ENCODE data around the gene PRR7. TPM values are rescaled to one million over a fixed set of nuclear protein-coding genes. Genes with fewer than 3 reads are reported as not detected.

The PRR7 gene
- total RNA-seq, 1 donor from 2014 or later = 1.7 TPM

GRCh38 chr5:177465044-177465443, 18.4 kb downstream of the PRR7 start:
- Histone ChIP-seq H3K27ac (no peak overlapping the region), H3K9me3 (no peaks in the 10 kb centered on the region), H3K4me1 (peaks cover 11% of the 10 kb centered on the region), H3K4me3 (no peak overlapping the region), H3K36me3 (peaks cover 34% of the 10 kb centered on the region), H3K27me3 (ENCODE audit: low read depth) (no peaks in the 10 kb centered on the region)
- intact Hi-C loops (cut with DNase I) = no loop called here
- DNase-seq = no peak
- no peak for ATAC-seq
- no peak for TF ChIP-seq CTCF (IDR thresholded peaks at IDR 0.05)

GRCh38 chr5:177466861-177467260, 20.2 kb downstream of the PRR7 start:
- Histone ChIP-seq H3K4me1 (peaks cover 13% of the 10 kb centered on the region), H3K9me3 (no peaks in the 10 kb centered on the region), H3K4me3 (no peak overlapping the region), H3K36me3 (peaks cover 29% of the 10 kb centered on the region), H3K27ac (no peak overlapping the region), H3K27me3 (ENCODE audit: low read depth) (peaks cover 1% of the 10 kb centered on the region)
- ATAC-seq = no peak
- intact Hi-C loops (cut with DNase I) = no loop called here
- DNase-seq = no peak
- TF ChIP-seq CTCF (IDR thresholded peaks at IDR 0.05) = no peak

- Histone ChIP-seq H3K27ac (no peak overlapping the region), H3K4me1 (peaks cover 13% of the 10 kb centered on the region), H3K27me3 (ENCODE audit: low read depth) (peaks cover 7% of the 10 kb centered on the region), H3K4me3 (no peak overlapping the region), H3K36me3 (peaks cover 29% of the 10 kb centered on the region), H3K9me3 (no peaks in the 10 kb centered on the region)
- intact Hi-C loops (cut with DNase I) = no loop called here
- ATAC-seq (no peak), DNase-seq (no peak)
- TF ChIP-seq CTCF (IDR thresholded peaks at IDR 0.05) = no peak
Measured at GRCh38 chr5:177467436-177467835, 20.8 kb downstream of the PRR7 start.

GRCh38 chr5:177468329-177468684, 21.7 kb downstream of the PRR7 start:
- ATAC-seq (no peak), DNase-seq (no peak)
- H3K4me1 ChIP-seq = peaks cover 15% of the 10 kb centered on the region
- H3K36me3 ChIP-seq = peaks cover 29% of the 10 kb centered on the region
- H3K27ac ChIP-seq = no peak overlapping the region
- H3K27me3 ChIP-seq (ENCODE audit: low read depth) = peaks cover 11% of the 10 kb centered on the region
- no peak overlapping the region for H3K4me3 ChIP-seq
- intact Hi-C loops (cut with DNase I) = no loop called here
- TF ChIP-seq CTCF (IDR thresholded peaks at IDR 0.05) = no peak
- H3K9me3 ChIP-seq = no peaks in the 10 kb centered on the region

- Histone ChIP-seq H3K36me3 (peaks cover 29% of the 10 kb centered on the region), H3K4me3 (no peak overlapping the region), H3K27me3 (ENCODE audit: low read depth) (peaks cover 11% of the 10 kb centered on the region), H3K9me3 (no peaks in the 10 kb centered on the region), H3K4me1 (peaks cover 15% of the 10 kb centered on the region), H3K27ac (no peak overlapping the region)
- DNase-seq (no peak), ATAC-seq (no peak)
- intact Hi-C loops (cut with DNase I) = no loop called here
- no peak for TF ChIP-seq CTCF (IDR thresholded peaks at IDR 0.05)
Measured at GRCh38 chr5:177468685-177469628, 22.3 kb downstream of the PRR7 start.

Measured in lower lobe of right lung (tissue), 2 donors.